Esophagus squamous epithelium (tissue), 4 donors: ENCODE results near the gene TBC1D26.

Experiments used
- CTCF ChIP-seq, 6 experiments: fragments of 450-650 bp in 4 of 6; fragments of 200-600 bp in 2 of 6; sonication (generic) in 2 of 6; IDR thresholded peaks; one replicate each; pipeline ENCODE4 v1.5.1; 2016 to 2019; ENCODE audit warnings: antibody characterized with exemption in 6 of 6, mild to moderate bottlenecking in 4 of 6, moderate library complexity in 4 of 6
- POLR2A ChIP-seq, 4 donors: fragments of 450-650 bp; IDR thresholded peaks; one replicate each; pipeline ENCODE4 v1.6.1; 2017; ENCODE audit warnings: antibody characterized with exemption in 4 of 4, mild to moderate bottlenecking in 4 of 4, moderate library complexity in 3 of 4

DNA sequence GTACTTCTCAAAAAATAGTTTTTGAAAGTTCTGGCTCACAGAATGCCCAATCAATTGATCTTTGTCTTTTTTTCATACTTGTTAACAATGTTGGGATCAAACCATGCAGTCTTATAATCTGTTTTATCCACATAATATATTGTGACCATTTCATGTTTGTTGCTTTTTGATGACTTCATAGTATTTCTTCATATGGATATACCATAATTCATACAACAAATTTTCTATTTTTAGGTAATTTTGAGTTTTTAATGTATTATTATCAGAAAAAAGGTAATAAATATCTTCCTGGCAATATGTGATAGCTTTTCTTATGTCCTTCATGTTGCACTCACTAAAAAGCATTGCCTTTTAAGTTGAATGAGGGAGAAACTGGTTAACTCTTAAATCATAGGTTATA lies 44.8 kb downstream of the TBC1D26 start:
- no peak for TF ChIP-seq CTCF (IDR thresholded peaks at IDR 0.05)
- no peak for TF ChIP-seq POLR2A (IDR thresholded peaks at IDR 0.05)
